HuH-7 (cell line): ENCODE measurements around the gene LEO1.

Experiments
- DNase-seq: peaks from one replicate; pipeline ENCODE4 v3.0.0; 2011; ENCODE audit warnings: low spot score

Gene LEO1

GRCh38 chr15:51931016-51931415 lies 40.6 kb downstream of the LEO1 start:
- no peak for DNase-seq

GRCh38 chr15:51926809-51927208 lies 44.8 kb downstream of the LEO1 start:
- DNase-seq: no peak

GRCh38 chr15:51924156-51925068 lies 47.2 kb downstream of the LEO1 start:
- peak; percentile 11 for DNase-seq

GRCh38 chr15:51917493-51917892 lies 54.1 kb downstream of the LEO1 start:
- peak; percentile 32 for DNase-seq

GRCh38 chr15:51912528-51912927 lies 59.0 kb downstream of the LEO1 start:
- no peak for DNase-seq

- DNase-seq: no peak
These were observed 62.0 kb downstream of the LEO1 start for GRCh38 chr15:51909584-51909983.

GRCh38 chr15:51908316-51908715 lies 63.3 kb downstream of the LEO1 start:
- DNase-seq: no peak

GRCh38 chr15:51907136-51907862 lies 64.3 kb downstream of the LEO1 start:
- peak; percentile 40 for DNase-seq

- DNase-seq: no peak
These were observed 66.6 kb downstream of the LEO1 start for GRCh38 chr15:51904931-51905330.

GRCh38 chr15:51904421-51904820 lies 67.2 kb downstream of the LEO1 start:
- no peak for DNase-seq

GRCh38 chr15:51889486-51889885 lies 82.1 kb downstream of the LEO1 start:
- DNase-seq: no peak

GRCh38 chr15:51888593-51889195 lies 82.9 kb downstream of the LEO1 start:
- DNase-seq: peak; percentile 37
